Measurements from ENCODE around the gene PRPF31. TPM values are rescaled to one million over a fixed set of nuclear protein-coding genes. Genes with fewer than 3 reads are reported as not detected.
A peak's percentile ranks its signal among the peaks of the same experiment; 100 is the strongest.
"Not testable (repeated sequence)": the region's sequence is repeated elsewhere in the genome, so short reads cannot be mapped to it uniquely, and the experiment has no call there.

PRPF31 gene
- total RNA-seq, 1 donor from 2014 or later, result 34.4 TPM

DNA sequence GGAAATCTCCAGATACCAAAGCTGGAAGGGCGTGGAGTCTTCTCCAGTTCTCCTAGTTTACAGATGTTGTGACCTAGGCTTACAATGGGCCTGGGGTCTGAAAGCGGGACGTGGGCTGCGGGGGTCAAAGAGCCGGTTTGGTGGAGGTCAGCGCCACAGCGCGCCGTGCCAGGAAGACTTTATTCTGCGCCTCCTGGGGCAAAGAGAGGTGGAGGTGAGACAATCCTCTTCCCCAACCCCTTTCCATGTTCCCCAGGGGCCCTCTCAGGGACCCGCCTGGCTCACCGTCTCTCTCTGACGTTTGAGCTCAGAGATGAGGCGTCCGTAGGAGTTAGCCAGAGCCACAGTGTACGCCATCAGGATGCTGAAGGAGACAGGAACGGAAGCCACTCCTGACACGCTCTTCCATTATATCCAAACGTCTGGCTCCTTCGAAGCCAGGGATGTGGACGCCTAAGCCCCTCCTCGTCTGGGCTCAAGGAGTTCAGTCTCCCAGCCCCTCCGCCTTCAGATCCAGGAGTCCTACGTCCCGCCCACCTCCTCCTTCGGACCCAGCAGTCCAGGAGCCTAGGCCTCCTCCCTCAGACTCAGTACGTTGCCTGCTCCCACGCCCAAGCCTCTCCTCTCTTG is 44.7 kb downstream of the PRPF31 start:
- Histone ChIP-seq H3K9me3 (ENCODE audit: control insufficient read depth in 3 of 3, low read length in 3 of 3) (no peaks in the 10 kb centered on the region), H3K36me3 (ENCODE audit: control insufficient read depth in 3 of 3, insufficient read depth in 3 of 3, low read length in 3 of 3) (peaks cover 18 to 24% (median 21%) of the 10 kb centered on the region in 3 donors), H3K27me3 (ENCODE audit: control insufficient read depth in 3 of 3, insufficient read depth in 3 of 3, low read length in 3 of 3) (peaks cover 2 to 25% (median 10%) of the 10 kb centered on the region in 3 donors), H3K4me3 (ENCODE audit: low read length in 3 of 3) (peak overlapping the region; percentile 75 to 88 (median 79)), H3K9ac (ENCODE audit: low read depth in 1 of 3, low read length in 3 of 3) (peak overlapping the region; percentile 79 to 90 (median 84)), H3K4me1 (ENCODE audit: control insufficient read depth in 3 of 3, insufficient read depth in 3 of 3, low read length in 3 of 3) (peaks cover 27 to 36% (median 36%) of the 10 kb centered on the region in 3 donors), H3K27ac (ENCODE audit: low read depth, low read length) (peak overlapping the region; percentile 86)

DNA sequence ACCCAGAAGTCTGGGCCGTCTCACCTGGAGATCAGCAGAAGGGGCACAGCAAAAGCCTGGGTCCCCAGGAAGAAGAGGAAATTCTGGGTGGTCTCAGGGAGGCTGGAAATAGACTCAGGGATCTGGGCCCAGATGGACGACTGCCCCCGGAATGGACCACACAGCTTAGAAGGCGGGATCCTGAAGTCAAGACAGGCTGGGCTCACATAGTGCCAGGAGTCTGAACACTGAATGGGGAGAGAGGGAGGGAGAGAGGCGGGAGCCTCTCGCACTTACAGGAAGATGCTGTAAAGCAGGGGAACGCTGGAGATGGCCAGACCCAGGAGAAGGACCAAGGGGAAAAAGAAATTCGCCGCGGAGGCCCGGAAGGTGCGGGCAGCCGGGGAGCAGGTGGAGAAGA is 45.3 kb downstream of the PRPF31 start:
- Histone ChIP-seq H3K36me3 (ENCODE audit: control insufficient read depth in 3 of 3, insufficient read depth in 3 of 3, low read length in 3 of 3) (peaks cover 15 to 22% (median 17%) of the 10 kb centered on the region in 3 donors), H3K4me1 (ENCODE audit: control insufficient read depth in 3 of 3, insufficient read depth in 3 of 3, low read length in 3 of 3) (peaks cover 27 to 36% (median 36%) of the 10 kb centered on the region in 3 donors), H3K9ac (ENCODE audit: low read depth in 1 of 3, low read length in 3 of 3) (peak overlapping the region; percentile 79 to 90 (median 84)), H3K27ac (ENCODE audit: low read depth, low read length) (no peak overlapping the region), H3K27me3 (ENCODE audit: control insufficient read depth in 3 of 3, insufficient read depth in 3 of 3, low read length in 3 of 3) (peaks cover 5 to 28% (median 11%) of the 10 kb centered on the region in 3 donors), H3K9me3 (ENCODE audit: control insufficient read depth in 3 of 3, low read length in 3 of 3) (no peaks in the 10 kb centered on the region), H3K4me3 (ENCODE audit: low read length in 3 of 3) (peak overlapping the region; percentile 75 to 88 (median 79))

DNA sequence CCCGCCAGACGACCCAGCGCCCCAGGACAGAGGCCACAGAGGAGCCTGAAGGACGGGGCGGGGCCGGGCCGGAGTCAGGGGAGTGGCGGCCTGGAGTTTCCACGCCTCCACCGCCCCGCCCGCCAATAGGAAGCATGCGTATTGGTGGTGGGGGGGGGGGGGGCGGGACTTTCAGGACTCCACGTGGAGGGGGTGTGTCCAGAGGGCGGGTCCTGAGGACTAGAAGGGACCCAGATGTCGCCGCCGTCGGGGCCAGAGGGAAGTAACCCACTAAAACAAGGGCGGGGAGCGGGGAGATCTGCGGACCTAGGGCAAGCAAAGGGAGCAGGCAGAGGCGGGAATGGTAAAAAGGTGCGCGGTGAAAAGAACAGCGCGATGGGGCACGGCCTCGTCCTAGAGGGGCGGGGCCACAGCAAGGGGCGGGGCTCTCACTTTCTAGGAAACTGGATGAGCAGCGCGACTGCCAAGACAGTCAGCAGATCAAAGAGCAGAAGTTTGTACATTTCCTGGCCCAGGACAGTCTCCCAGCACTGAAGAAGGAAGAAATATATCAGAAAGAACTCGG is 46.8 kb downstream of the PRPF31 start:
- Histone ChIP-seq H3K9ac (ENCODE audit: low read depth in 1 of 3, low read length in 3 of 3) (no peak overlapping the region), H3K36me3 (ENCODE audit: control insufficient read depth in 3 of 3, insufficient read depth in 3 of 3, low read length in 3 of 3) (peaks cover 4 to 7% (median 5%) of the 10 kb centered on the region in 3 donors), H3K27me3 (ENCODE audit: control insufficient read depth in 3 of 3, insufficient read depth in 3 of 3, low read length in 3 of 3) (peaks cover 5 to 28% (median 15%) of the 10 kb centered on the region in 3 donors), H3K27ac (ENCODE audit: low read depth, low read length) (no peak overlapping the region), H3K4me3 (ENCODE audit: low read length in 3 of 3) (peak overlapping the region in 2 of 3 donors; percentile 30 to 68), H3K4me1 (ENCODE audit: control insufficient read depth in 3 of 3, insufficient read depth in 3 of 3, low read length in 3 of 3) (peaks cover 27 to 36% (median 36%) of the 10 kb centered on the region in 3 donors), H3K9me3 (ENCODE audit: control insufficient read depth in 3 of 3, low read length in 3 of 3) (no peaks in the 10 kb centered on the region)

DNA sequence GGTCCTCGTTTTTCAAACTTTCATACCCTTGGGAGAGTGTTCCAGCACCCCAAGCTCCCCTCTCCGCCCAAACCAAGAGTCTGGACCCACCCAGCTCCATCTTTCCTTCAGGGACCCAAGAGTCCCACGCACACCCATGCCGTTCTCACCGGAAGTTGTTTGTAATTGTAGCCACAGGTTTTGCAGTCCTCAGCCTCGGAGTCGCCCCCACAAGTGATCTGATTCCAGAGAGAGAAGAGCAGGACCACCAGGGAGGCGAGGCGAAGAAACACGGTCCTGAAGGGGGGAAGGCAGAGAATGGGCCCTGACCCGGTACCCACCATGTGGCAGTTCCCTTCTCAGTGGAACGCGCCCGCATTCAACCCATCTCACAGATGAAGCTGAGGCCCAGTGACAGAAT is 47.3 kb downstream of the PRPF31 start:
- Histone ChIP-seq H3K4me3 (ENCODE audit: low read length in 3 of 3) (no peak overlapping the region), H3K4me1 (ENCODE audit: control insufficient read depth in 3 of 3, insufficient read depth in 3 of 3, low read length in 3 of 3) (peaks cover 27 to 36% (median 36%) of the 10 kb centered on the region in 3 donors), H3K27ac (ENCODE audit: low read depth, low read length) (no peak overlapping the region), H3K9ac (ENCODE audit: low read depth in 1 of 3, low read length in 3 of 3) (no peak overlapping the region), H3K36me3 (ENCODE audit: control insufficient read depth in 3 of 3, insufficient read depth in 3 of 3, low read length in 3 of 3) (peaks cover 0 to 3% (median 3%) of the 10 kb centered on the region in 3 donors), H3K27me3 (ENCODE audit: control insufficient read depth in 3 of 3, insufficient read depth in 3 of 3, low read length in 3 of 3) (peaks cover 5 to 28% (median 15%) of the 10 kb centered on the region in 3 donors), H3K9me3 (ENCODE audit: control insufficient read depth in 3 of 3, low read length in 3 of 3) (no peaks in the 10 kb centered on the region)

DNA sequence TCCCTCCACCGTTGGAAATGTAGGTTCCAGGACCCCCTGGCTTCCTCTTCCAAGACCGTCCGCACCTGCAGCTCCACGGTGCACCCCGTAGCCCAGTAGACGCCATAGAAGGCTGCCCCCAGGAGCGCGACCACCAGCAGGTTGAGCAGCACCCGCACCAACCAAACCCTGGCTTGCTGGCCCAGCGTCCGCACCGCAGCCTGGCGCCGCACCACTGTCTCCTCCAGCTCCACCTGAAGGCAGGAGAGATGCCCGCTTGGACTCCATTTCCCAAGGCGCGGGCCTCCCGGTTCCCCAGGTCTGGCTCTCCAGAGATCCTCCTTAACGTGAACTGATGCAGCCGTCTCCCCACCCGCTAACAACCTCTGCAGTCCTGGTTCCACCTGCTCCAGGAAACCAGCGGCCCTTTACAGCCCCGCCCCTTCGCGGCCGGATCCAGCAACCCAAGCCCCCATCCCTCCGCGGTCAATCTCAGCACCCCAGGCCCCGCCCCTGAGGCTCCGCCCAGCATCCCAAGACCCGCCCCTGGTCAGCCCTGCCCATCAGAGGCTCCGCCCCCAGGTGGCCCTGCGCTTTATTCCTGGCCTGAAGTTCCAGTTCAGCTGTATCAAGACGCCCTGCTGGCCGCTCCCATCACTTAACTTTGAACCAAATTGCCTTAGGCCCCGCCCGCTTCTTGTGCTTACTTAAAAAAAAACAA is 49.0 kb downstream of the PRPF31 start:
- Histone ChIP-seq H3K4me3 (ENCODE audit: low read length in 3 of 3) (peak overlapping the region in 1 of 3 donors; percentile 45), H3K4me1 (ENCODE audit: control insufficient read depth in 3 of 3, insufficient read depth in 3 of 3, low read length in 3 of 3) (peaks cover 16 to 28% (median 26%) of the 10 kb centered on the region in 3 donors), H3K9ac (ENCODE audit: low read depth in 1 of 3, low read length in 3 of 3) (no peak overlapping the region), H3K27ac (ENCODE audit: low read depth, low read length) (no peak overlapping the region), H3K9me3 (ENCODE audit: control insufficient read depth in 3 of 3, low read length in 3 of 3) (no peaks in the 10 kb centered on the region), H3K27me3 (ENCODE audit: control insufficient read depth in 3 of 3, insufficient read depth in 3 of 3, low read length in 3 of 3) (peaks cover 5 to 33% (median 15%) of the 10 kb centered on the region in 3 donors), H3K36me3 (ENCODE audit: control insufficient read depth in 3 of 3, insufficient read depth in 3 of 3, low read length in 3 of 3) (no peaks in the 10 kb centered on the region)

DNA sequence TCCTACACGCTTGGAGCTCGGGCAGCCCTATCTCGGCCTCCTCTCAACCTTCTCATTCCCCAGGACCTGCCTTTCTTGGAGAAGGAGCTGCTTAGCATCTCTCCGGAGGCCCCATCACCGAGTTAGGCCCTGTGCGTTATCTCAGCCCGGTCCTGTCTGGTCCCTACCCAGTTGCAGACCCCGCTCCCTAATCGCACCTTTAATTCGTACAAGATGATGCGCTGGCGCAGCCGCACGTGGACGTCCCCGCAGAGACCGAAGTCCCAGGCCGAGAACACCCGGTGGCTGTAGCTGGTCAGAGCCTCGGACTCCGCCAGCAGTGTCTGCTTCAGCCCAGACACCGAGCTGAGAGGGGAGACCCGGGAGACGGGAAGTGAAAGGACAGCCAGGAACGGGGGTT is 49.7 kb downstream of the PRPF31 start:
- Histone ChIP-seq H3K27ac (ENCODE audit: low read depth, low read length) (no peak overlapping the region), H3K36me3 (ENCODE audit: control insufficient read depth in 3 of 3, insufficient read depth in 3 of 3, low read length in 3 of 3) (no peaks in the 10 kb centered on the region), H3K9me3 (ENCODE audit: control insufficient read depth in 3 of 3, low read length in 3 of 3) (no peaks in the 10 kb centered on the region), H3K4me3 (ENCODE audit: low read length in 3 of 3) (no peak overlapping the region), H3K4me1 (ENCODE audit: control insufficient read depth in 3 of 3, insufficient read depth in 3 of 3, low read length in 3 of 3) (peaks cover 14 to 25% (median 22%) of the 10 kb centered on the region in 3 donors), H3K9ac (ENCODE audit: low read depth in 1 of 3, low read length in 3 of 3) (no peak overlapping the region), H3K27me3 (ENCODE audit: control insufficient read depth in 3 of 3, insufficient read depth in 3 of 3, low read length in 3 of 3) (peaks cover 5 to 33% (median 15%) of the 10 kb centered on the region in 3 donors)

DNA sequence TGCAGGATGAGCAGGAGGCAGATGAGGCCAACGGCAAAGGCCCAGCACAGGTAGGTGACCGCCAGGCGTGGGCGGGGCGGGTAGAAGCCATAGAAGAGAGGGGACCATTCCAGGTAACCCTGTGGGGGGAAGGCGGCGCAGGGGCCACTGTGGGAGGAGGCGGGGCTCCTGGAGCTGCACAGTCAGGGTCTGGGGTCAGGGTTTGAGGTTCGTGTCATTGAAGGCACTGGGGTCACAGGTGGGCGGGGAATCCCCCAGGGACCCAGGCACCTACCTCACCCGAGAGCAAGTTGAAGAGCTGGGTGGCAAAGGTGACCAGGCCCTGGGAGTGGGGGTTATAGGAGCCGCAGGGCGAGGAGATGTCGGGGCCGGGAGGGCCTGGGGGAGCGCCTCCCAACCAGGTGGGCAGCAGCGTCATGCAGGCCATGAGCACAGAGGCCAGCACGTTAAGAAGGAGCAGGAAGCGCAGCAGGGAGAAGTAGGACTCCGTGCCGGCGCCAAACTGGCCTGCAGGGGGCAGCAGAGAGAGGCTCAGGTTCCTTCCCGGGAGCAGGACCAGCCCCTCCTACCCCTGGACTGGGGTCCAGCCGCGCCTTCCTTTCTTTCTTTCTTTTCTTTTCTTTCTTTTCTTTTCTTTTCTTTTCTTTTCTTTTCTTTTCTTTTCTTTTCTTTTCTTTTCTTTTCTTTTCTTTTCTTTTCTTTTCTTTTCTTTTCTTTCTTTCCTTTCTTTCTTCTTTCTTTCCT is 52.8 kb downstream of the PRPF31 start:
- H3K27ac ChIP-seq (ENCODE audit: low read depth, low read length), result no peak overlapping the region
- no peak overlapping the region for H3K9ac ChIP-seq (ENCODE audit: low read depth in 1 of 3, low read length in 3 of 3)
- H3K4me1 ChIP-seq (ENCODE audit: control insufficient read depth in 3 of 3, insufficient read depth in 3 of 3, low read length in 3 of 3), result peaks cover 0 to 9% (median 4%) of the 10 kb centered on the region in 3 donors
- H3K36me3 ChIP-seq (ENCODE audit: control insufficient read depth in 3 of 3, insufficient read depth in 3 of 3, low read length in 3 of 3), result no peaks in the 10 kb centered on the region
- H3K9me3 ChIP-seq (ENCODE audit: control insufficient read depth in 3 of 3, low read length in 3 of 3), result no peaks in the 10 kb centered on the region
- no peak overlapping the region for H3K4me3 ChIP-seq (ENCODE audit: low read length in 3 of 3)
- H3K27me3 ChIP-seq (ENCODE audit: control insufficient read depth in 3 of 3, insufficient read depth in 3 of 3, low read length in 3 of 3), result peaks cover 11 to 34% (median 23%) of the 10 kb centered on the region in 3 donors

DNA sequence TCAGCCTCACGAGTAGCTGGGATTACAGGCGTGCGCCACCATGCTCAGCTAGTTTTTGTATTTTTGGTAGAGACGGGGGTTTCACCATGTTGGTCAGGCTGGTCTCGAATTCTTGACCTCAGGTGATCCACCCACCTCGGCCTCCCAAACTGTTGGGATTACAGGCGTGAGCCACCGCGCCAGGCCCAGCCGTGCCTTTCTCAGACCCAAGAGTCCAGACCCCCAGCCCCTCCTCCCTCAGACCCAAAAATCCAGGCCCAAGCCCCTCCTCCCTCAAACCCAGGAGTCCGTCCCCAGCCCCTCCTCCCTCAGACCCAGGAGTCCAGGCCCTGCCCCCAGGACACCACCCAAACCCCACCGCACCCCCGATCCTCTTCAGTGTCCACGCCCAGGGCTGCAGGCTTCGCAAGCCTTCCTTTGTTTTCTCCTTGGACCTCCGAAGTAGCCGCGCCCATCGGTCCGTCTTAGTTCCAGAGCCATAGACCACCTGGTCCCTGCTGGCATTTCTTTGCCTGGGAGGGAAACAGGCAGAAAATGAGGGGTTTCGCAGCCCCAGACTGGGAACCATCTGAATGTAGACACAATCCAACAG is 53.7 kb downstream of the PRPF31 start:
- Histone ChIP-seq H3K27me3 (ENCODE audit: control insufficient read depth in 3 of 3, insufficient read depth in 3 of 3, low read length in 3 of 3) (peaks cover 13 to 37% (median 25%) of the 10 kb centered on the region in 3 donors), H3K4me1 (ENCODE audit: control insufficient read depth in 3 of 3, insufficient read depth in 3 of 3, low read length in 3 of 3) (peaks cover 0 to 6% (median 4%) of the 10 kb centered on the region in 3 donors), H3K9ac (ENCODE audit: low read depth in 1 of 3, low read length in 3 of 3) (no peak overlapping the region), H3K27ac (ENCODE audit: low read depth, low read length) (no peak overlapping the region), H3K9me3 (ENCODE audit: control insufficient read depth in 3 of 3, low read length in 3 of 3) (no peaks in the 10 kb centered on the region), H3K4me3 (ENCODE audit: low read length in 3 of 3) (no peak overlapping the region), H3K36me3 (ENCODE audit: control insufficient read depth in 3 of 3, insufficient read depth in 3 of 3, low read length in 3 of 3) (no peaks in the 10 kb centered on the region)

DNA sequence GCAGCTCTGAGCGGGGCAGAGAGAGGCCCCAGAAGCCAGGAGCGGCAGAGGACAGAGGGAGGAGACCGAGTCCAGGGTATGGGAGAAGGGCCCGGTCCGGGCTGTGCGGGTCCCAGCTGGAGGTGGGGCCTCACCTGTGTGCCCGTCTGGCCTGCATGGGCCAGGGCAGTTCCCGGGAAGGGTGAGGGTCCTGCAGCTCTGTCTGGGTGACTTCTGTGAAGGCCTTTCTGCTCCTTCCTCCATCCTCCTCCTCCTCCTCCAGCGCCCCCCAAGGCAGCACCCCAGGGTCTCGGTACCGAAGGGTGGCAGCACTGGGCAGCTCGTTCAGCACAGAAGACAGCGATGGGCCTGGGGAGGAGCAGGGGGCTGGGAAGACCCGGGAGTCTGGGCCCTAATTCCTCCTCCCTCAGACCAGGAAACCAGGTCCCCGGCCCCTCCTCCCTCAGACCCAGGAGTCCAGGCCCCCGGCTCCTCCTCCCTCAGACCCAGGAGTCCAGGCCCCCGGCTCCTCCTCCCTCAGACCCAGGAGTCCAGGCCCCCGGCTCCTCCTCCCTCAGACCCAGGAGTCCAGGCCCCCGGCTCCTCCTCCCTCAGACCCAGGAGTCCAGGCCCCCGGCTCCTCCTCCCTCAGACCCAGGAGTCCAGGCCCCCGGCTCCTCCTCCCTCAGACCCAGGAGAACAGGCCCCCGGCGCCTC is 56.3 kb downstream of the PRPF31 start:
- Histone ChIP-seq H3K9ac (ENCODE audit: low read depth in 1 of 3, low read length in 3 of 3) (peak overlapping the region in 1 of 3 donors; percentile 50), H3K27me3 (ENCODE audit: control insufficient read depth in 3 of 3, insufficient read depth in 3 of 3, low read length in 3 of 3) (peaks cover 8 to 27% (median 12%) of the 10 kb centered on the region in 3 donors), H3K27ac (ENCODE audit: low read depth, low read length) (peak overlapping the region; percentile 50), H3K4me3 (ENCODE audit: low read length in 3 of 3) (peak overlapping the region in 1 of 3 donors; percentile 29)
- not testable (repeated sequence) for H3K9me3 ChIP-seq (ENCODE audit: control insufficient read depth in 3 of 3, low read length in 3 of 3); H3K4me1 ChIP-seq (ENCODE audit: control insufficient read depth in 3 of 3, insufficient read depth in 3 of 3, low read length in 3 of 3); H3K36me3 ChIP-seq (ENCODE audit: control insufficient read depth in 3 of 3, insufficient read depth in 3 of 3, low read length in 3 of 3)

All from skeletal muscle tissue (tissue), 4 donors.